Endothelial cell (in vitro differentiated cells): ENCODE results near the gene ACSM2B. TPM values are rescaled to one million over a fixed set of nuclear protein-coding genes. Genes with fewer than 3 reads are reported as not detected.
"Not testable (repeated sequence)": the region's sequence is repeated elsewhere in the genome, so short reads cannot be mapped to it uniquely, and the experiment has no call there.

Experiments
- DNase-seq: peaks from one replicate; pipeline ENCODE4 v3.0.0; 2021; ENCODE audit warnings: low spot score
- H3K27ac Mint-ChIP-seq: one replicate; pipeline ENCODE4 v1.8.0; 2021; ENCODE audit warnings: mixed read lengths, inconsistent platforms; ENCODE audit not compliant: unreplicated experiment
- H3K27me3 Mint-ChIP-seq: one replicate; pipeline ENCODE4 v1.8.0; 2021; ENCODE audit warnings: mild to moderate bottlenecking, moderate library complexity, mixed read lengths, inconsistent platforms; ENCODE audit not compliant: unreplicated experiment
- H3K36me3 Mint-ChIP-seq: one replicate; pipeline ENCODE4 v1.8.0; 2021; ENCODE audit warnings: mild to moderate bottlenecking, low read depth, mixed read lengths, inconsistent platforms; ENCODE audit not compliant: unreplicated experiment
- H3K4me1 Mint-ChIP-seq: one replicate; pipeline ENCODE4 v1.8.0; 2021; ENCODE audit warnings: mild to moderate bottlenecking, mixed read lengths, inconsistent platforms; ENCODE audit not compliant: unreplicated experiment
- H3K4me3 Mint-ChIP-seq: one replicate; pipeline ENCODE4 v1.8.0; 2021; ENCODE audit warnings: mild to moderate bottlenecking, mixed read lengths, inconsistent platforms; ENCODE audit not compliant: unreplicated experiment
- H3K9me3 Mint-ChIP-seq: one replicate; pipeline ENCODE4 v1.8.0; 2021; ENCODE audit warnings: mixed read lengths, inconsistent platforms; ENCODE audit not compliant: unreplicated experiment
- CTCF ChIP-seq: fragments of 200-600 bp; sonication (generic); IDR thresholded peaks from one replicate; pipeline ENCODE4 v1.5.0; 2021; ENCODE audit warnings: antibody characterized with exemption; ENCODE audit not compliant: unreplicated experiment
- total RNA-seq: library from RNA; stranded (reverse); fragmentation: NEBNext Ultra II Directional; extraction: Animal tissue kit (Norgen Biotek cat#: 25700); gene quantifications from one replicate; pipeline ENCODE4 v1.2.1, GENCODE V29; 2021; ENCODE audit not compliant: unreplicated experiment

ACSM2B gene
- total RNA-seq, 1 donor from 2014 or later, result not detected

GRCh38 chr16:20553493-20553892 lies 22.7 kb downstream of the ACSM2B start:
- H3K4me3 Mint-ChIP-seq, H3K4me1 Mint-ChIP-seq, H3K27ac Mint-ChIP-seq, H3K27me3 Mint-ChIP-seq, H3K36me3 Mint-ChIP-seq, DNase-seq, H3K9me3 Mint-ChIP-seq: not testable (repeated sequence)

- Mint-ChIP-seq H3K4me1 (peaks cover 19% of the 10 kb centered on the region), H3K27ac (peak overlapping the region; percentile 78)
- H3K4me3 Mint-ChIP-seq, H3K36me3 Mint-ChIP-seq, DNase-seq, H3K27me3 Mint-ChIP-seq, H3K9me3 Mint-ChIP-seq: not testable (repeated sequence)
Observed at GRCh38 chr16:20546951-20547350, 29.2 kb downstream of the ACSM2B start.

GRCh38 chr16:20546278-20546853 lies 29.8 kb downstream of the ACSM2B start:
- not testable (repeated sequence) for H3K4me3 Mint-ChIP-seq, H3K9me3 Mint-ChIP-seq, H3K27me3 Mint-ChIP-seq, H3K36me3 Mint-ChIP-seq, DNase-seq
- Mint-ChIP-seq H3K4me1 (peaks cover 19% of the 10 kb centered on the region), H3K27ac (peak overlapping the region; percentile 97)

GRCh38 chr16:20540603-20541316 lies 35.4 kb downstream of the ACSM2B start:
- DNase-seq, H3K36me3 Mint-ChIP-seq, H3K4me1 Mint-ChIP-seq, H3K4me3 Mint-ChIP-seq, H3K27ac Mint-ChIP-seq, H3K27me3 Mint-ChIP-seq, H3K9me3 Mint-ChIP-seq: not testable (repeated sequence)

GRCh38 chr16:20538687-20539086 lies 37.5 kb downstream of the ACSM2B start:
- no peak overlapping the region for H3K4me3 Mint-ChIP-seq
- no peaks in the 10 kb centered on the region for H3K9me3 Mint-ChIP-seq
- TF ChIP-seq CTCF, result no peak
- DNase-seq, result no peak
- H3K4me1 Mint-ChIP-seq, result no peaks in the 10 kb centered on the region
- no peak overlapping the region for H3K27ac Mint-ChIP-seq
- no peaks in the 10 kb centered on the region for H3K27me3 Mint-ChIP-seq
- no peaks in the 10 kb centered on the region for H3K36me3 Mint-ChIP-seq

- no peak for TF ChIP-seq CTCF
- Mint-ChIP-seq H3K4me1 (no peaks in the 10 kb centered on the region), H3K4me3 (no peak overlapping the region), H3K27ac (no peak overlapping the region), H3K9me3 (no peaks in the 10 kb centered on the region), H3K27me3 (no peaks in the 10 kb centered on the region), H3K36me3 (no peaks in the 10 kb centered on the region)
- DNase-seq, result no peak
Observed at GRCh38 chr16:20538181-20538580, 38.0 kb downstream of the ACSM2B start.

GRCh38 chr16:20536669-20537068 lies 39.5 kb downstream of the ACSM2B start:
- not testable (repeated sequence) for H3K9me3 Mint-ChIP-seq, DNase-seq, H3K36me3 Mint-ChIP-seq, H3K4me3 Mint-ChIP-seq, H3K4me1 Mint-ChIP-seq, H3K27me3 Mint-ChIP-seq, H3K27ac Mint-ChIP-seq

GRCh38 chr16:20532284-20532792 lies 43.8 kb downstream of the ACSM2B start:
- H3K9me3 Mint-ChIP-seq, H3K4me3 Mint-ChIP-seq, H3K36me3 Mint-ChIP-seq, H3K4me1 Mint-ChIP-seq, H3K27ac Mint-ChIP-seq, DNase-seq, H3K27me3 Mint-ChIP-seq: not testable (repeated sequence)

- H3K9me3 Mint-ChIP-seq, H3K4me3 Mint-ChIP-seq, H3K27me3 Mint-ChIP-seq, H3K27ac Mint-ChIP-seq, H3K4me1 Mint-ChIP-seq, DNase-seq, H3K36me3 Mint-ChIP-seq: not testable (repeated sequence)
Observed at GRCh38 chr16:20531795-20532194, 44.4 kb downstream of the ACSM2B start.
